Smooth muscle cell (in vitro differentiated cells): ENCODE results near the gene DMTF1. TPM values are rescaled to one million over a fixed set of nuclear protein-coding genes. Genes with fewer than 3 reads are reported as not detected.

Experiments
- DNase-seq: peaks from one replicate; lab custom pipeline; 2025; ENCODE audit not compliant: unreplicated experiment; lab: John Stamatoyannopoulos, UW
- H2AFZ ChIP-seq: fragments of 200-600 bp; sonication (generic); 2 replicates; pipeline ENCODE4 v1.6.0; 2016; ENCODE audit warnings: antibody characterized with exemption, low read depth, mild to moderate bottlenecking
- H3F3A ChIP-seq: fragments of 200-600 bp; sonication (generic); 2 replicates; pipeline ENCODE4 v1.6.0; 2017; ENCODE audit warnings: antibody characterized with exemption, low read depth
- H3K27ac ChIP-seq: fragments of 200-600 bp; sonication (generic); 2 replicates; pipeline ENCODE4 v1.5.1; 2016; ENCODE audit warnings: low read depth, mild to moderate bottlenecking
- H3K27me3 ChIP-seq: fragments of 200-600 bp; sonication (generic); 2 replicates; pipeline ENCODE4 v1.6.1; 2016; ENCODE audit warnings: low read depth, mild to moderate bottlenecking
- H3K36me3 ChIP-seq: fragments of 200-600 bp; sonication (generic); 2 replicates; pipeline ENCODE4 v1.5.1; 2016; ENCODE audit warnings: low read depth
- H3K4me1 ChIP-seq: fragments of 200-600 bp; sonication (generic); 2 replicates; pipeline ENCODE4 v1.5.1; 2016; ENCODE audit warnings: low read depth
- H3K4me2 ChIP-seq: fragments of 200-600 bp; sonication (generic); 2 replicates; pipeline ENCODE4 v1.6.0; 2016; ENCODE audit warnings: mild to moderate bottlenecking
- H3K4me3 ChIP-seq: fragments of 200-600 bp; sonication (generic); 2 replicates; pipeline ENCODE4 v1.5.1; 2016; ENCODE audit warnings: mild to moderate bottlenecking
- H3K79me2 ChIP-seq: fragments of 200-600 bp; sonication (generic); 2 replicates; pipeline ENCODE4 v1.6.0; 2016; ENCODE audit warnings: low read depth, mild to moderate bottlenecking
- H3K9ac ChIP-seq: fragments of 200-600 bp; sonication (generic); 2 replicates; pipeline ENCODE4 v1.6.0; 2016; ENCODE audit warnings: low read depth
- H3K9me3 ChIP-seq: fragments of 200-600 bp; sonication (generic); replicated peaks from 2 replicates; pipeline ENCODE4 v1.5.1; 2016; ENCODE audit warnings: low read depth
- H4K20me1 ChIP-seq: fragments of 200-600 bp; sonication (generic); 2 replicates; pipeline ENCODE4 v1.6.0; 2016; ENCODE audit warnings: low read depth
- CTCF ChIP-seq: fragments of 200-600 bp; sonication (generic); IDR thresholded peaks from 2 replicates; pipeline ENCODE4 v1.5.1; 2017; ENCODE audit warnings: borderline replicate concordance, mild to moderate bottlenecking, antibody characterized with exemption; ENCODE audit not compliant: insufficient read depth, poor library complexity, severe bottlenecking
- WGBS: methylation state at CpG from one replicate; pipeline ENCODE4 v1.1.7; 2016; ENCODE audit warnings: low lambda C conversion rate; 5-methylcytosine and 5-hydroxymethylcytosine counted together
- polyA plus RNA-seq: library from polyadenylated mRNA; unstranded; fragments of >200 nt; fragmentation: Nextera tagmentation; extraction: Ambion mirVana; gene quantifications from 2 replicates; pipeline ENCODE4 v1.2.1, GENCODE V29; 2016
- total RNA-seq: library from RNA; depleted of rRNA; stranded (reverse); fragments of >200 nt; gene quantifications from 2 replicates; pipeline ENCODE4 v1.2.3, GENCODE V29; 2014

Gene DMTF1
- total RNA-seq (107 and 109 TPM in 2 replicates), polyA plus RNA-seq (31.7 and 43.6 TPM in 2 replicates)

GRCh38 chr7:87152112-87152896 is at the start of gene DMTF1:
TSS of gene DMTF1 (plus strand) at chr7:87152453. CDS start at chr7:87164942, 12,489 bp downstream.
- H3K27me3 ChIP-seq: no peaks in the 10 kb centered on the region
- peak within 1 kb of the TSS; percentile 75 for H3K4me3 ChIP-seq
- 2% methylated on average over 55 of the region's 71 CpGs for WGBS
- H3K27ac ChIP-seq: peak within 1 kb of the TSS; percentile 95
- H3F3A ChIP-seq: peaks cover 4% of the 10 kb centered on the region
- peaks cover 43% of the 10 kb centered on the region for H3K79me2 ChIP-seq
- H3K9me3 ChIP-seq: no peaks in the 10 kb centered on the region
- peak; percentile 76 for DNase-seq
- peak within 1 kb of the TSS; percentile 95 for H3K9ac ChIP-seq
- H3K4me1 ChIP-seq: peaks cover 41% of the 10 kb centered on the region
- peak within 1 kb of the TSS; percentile 92 for H3K4me2 ChIP-seq
- TF ChIP-seq CTCF: no peak
- peak within 1 kb of the TSS; percentile 53 for H2AFZ ChIP-seq
- peaks cover 40% of the 10 kb centered on the region for H4K20me1 ChIP-seq
- no peaks in the 10 kb centered on the region for H3K36me3 ChIP-seq

GRCh38 chr7:87105401-87105800 is 46.9 kb upstream of the DMTF1 start:
- H3K4me2 ChIP-seq: no peak overlapping the region
- no peaks in the 10 kb centered on the region for H4K20me1 ChIP-seq
- no peaks in the 10 kb centered on the region for H3K9me3 ChIP-seq
- H3K4me3 ChIP-seq: no peak overlapping the region
- TF ChIP-seq CTCF: no peak
- no peak overlapping the region for H3K27ac ChIP-seq
- WGBS: 68% methylated on average over 1 of the region's 1 CpG
- no peaks in the 10 kb centered on the region for H3K4me1 ChIP-seq
- no peaks in the 10 kb centered on the region for H3K27me3 ChIP-seq
- no peak overlapping the region for H3K9ac ChIP-seq
- no peaks in the 10 kb centered on the region for H3K79me2 ChIP-seq
- H3K36me3 ChIP-seq: no peaks in the 10 kb centered on the region
- no peak for DNase-seq
- no peak overlapping the region for H2AFZ ChIP-seq
- H3F3A ChIP-seq: no peaks in the 10 kb centered on the region

GRCh38 chr7:87106974-87107612 is 45.2 kb upstream of the DMTF1 start:
- H3K4me1 ChIP-seq: no peaks in the 10 kb centered on the region
- no peaks in the 10 kb centered on the region for H3K36me3 ChIP-seq
- DNase-seq: no peak
- H3K27ac ChIP-seq: no peak overlapping the region
- WGBS: 82% methylated on average over 4 of the region's 4 CpGs
- no peaks in the 10 kb centered on the region for H3F3A ChIP-seq
- H3K9me3 ChIP-seq: no peaks in the 10 kb centered on the region
- no peak for TF ChIP-seq CTCF
- H3K4me3 ChIP-seq: no peak overlapping the region
- H3K27me3 ChIP-seq: no peaks in the 10 kb centered on the region
- H3K79me2 ChIP-seq: no peaks in the 10 kb centered on the region
- H3K9ac ChIP-seq: no peak overlapping the region
- no peak overlapping the region for H2AFZ ChIP-seq
- H4K20me1 ChIP-seq: no peaks in the 10 kb centered on the region
- no peak overlapping the region for H3K4me2 ChIP-seq
